Large intestine (tissue), 3 donors: ENCODE results near the gene COL9A3. TPM values are rescaled to one million over a fixed set of nuclear protein-coding genes. Genes with fewer than 3 reads are reported as not detected.

Source experiments
- DNase-seq, 2 donors: peaks; one replicate each; pipeline versions ENCODE4 v3.0.0 to v3.0.0-alpha.2; 2013
- H3K27ac ChIP-seq: one replicate; pipeline ENCODE4 v1.5.1; 2013; ENCODE audit warnings: low read length
- H3K27me3 ChIP-seq: 2 replicates; pipeline ENCODE4 v1.6.1; 2013; ENCODE audit warnings: low read length; ENCODE audit not compliant: control insufficient read depth, insufficient read depth
- H3K36me3 ChIP-seq: 2 replicates; pipeline ENCODE4 v1.6.1; 2013; ENCODE audit warnings: low read length; ENCODE audit not compliant: control insufficient read depth, insufficient read depth
- H3K4me1 ChIP-seq: one replicate; pipeline ENCODE4 v1.6.1; 2013; ENCODE audit warnings: low read length; ENCODE audit not compliant: control insufficient read depth, insufficient read depth
- H3K4me3 ChIP-seq: one replicate; pipeline ENCODE4 v1.5.1; 2013; ENCODE audit warnings: low read length
- H3K9me3 ChIP-seq: one replicate; pipeline ENCODE4 v1.6.1; 2013; ENCODE audit warnings: mild to moderate bottlenecking, low read depth, low read length, moderate library complexity; ENCODE audit not compliant: control insufficient read depth
- WGBS: methylation state at CpG from one replicate; pipeline ENCODE4 v1.1.5; 2013; ENCODE audit warnings: low lambda C conversion rate; ENCODE audit not compliant: insufficient coverage; 5-methylcytosine and 5-hydroxymethylcytosine counted together
- polyA plus RNA-seq: library from polyadenylated mRNA; unstranded; fragments of 120-200 nt; gene quantifications from one replicate; pipeline ENCODE4 v1.2.1, GENCODE V29; 2013

Gene COL9A3
- polyA plus RNA-seq, 1 donor, result 14.1 TPM

GRCh38 chr20:62876902-62877816 lies 60.3 kb downstream of the COL9A3 start:
- H3K27me3 ChIP-seq, result peaks cover 6% of the 10 kb centered on the region
- peaks cover 4% of the 10 kb centered on the region for H3K9me3 ChIP-seq
- 73% methylated on average over 2 of the region's 48 CpGs for WGBS
- peaks cover 5% of the 10 kb centered on the region for H3K4me1 ChIP-seq
- DNase-seq, result peak in 1 of 2 donors; percentile 28
- peaks cover 17% of the 10 kb centered on the region for H3K36me3 ChIP-seq
- H3K4me3 ChIP-seq, result no peak overlapping the region
- H3K27ac ChIP-seq, result no peak overlapping the region

- no peak overlapping the region for H3K4me3 ChIP-seq
- WGBS, result 93% methylated on average over 3 of the region's 20 CpGs
- peaks cover 4% of the 10 kb centered on the region for H3K9me3 ChIP-seq
- DNase-seq, result no peak
- H3K4me1 ChIP-seq, result peaks cover 5% of the 10 kb centered on the region
- H3K27ac ChIP-seq, result no peak overlapping the region
- H3K27me3 ChIP-seq, result peaks cover 3% of the 10 kb centered on the region
- H3K36me3 ChIP-seq, result peaks cover 17% of the 10 kb centered on the region
These were observed 61.6 kb downstream of the COL9A3 start for GRCh38 chr20:62878244-62879038.

GRCh38 chr20:62879275-62880146 lies 62.7 kb downstream of the COL9A3 start:
- 60% methylated on average over 3 of the region's 80 CpGs for WGBS
- no peak for DNase-seq
- H3K27ac ChIP-seq, result no peak overlapping the region
- peaks cover 3% of the 10 kb centered on the region for H3K27me3 ChIP-seq
- no peak overlapping the region for H3K4me3 ChIP-seq
- peaks cover 5% of the 10 kb centered on the region for H3K4me1 ChIP-seq
- peaks cover 17% of the 10 kb centered on the region for H3K36me3 ChIP-seq
- H3K9me3 ChIP-seq, result peaks cover 4% of the 10 kb centered on the region

DNA sequence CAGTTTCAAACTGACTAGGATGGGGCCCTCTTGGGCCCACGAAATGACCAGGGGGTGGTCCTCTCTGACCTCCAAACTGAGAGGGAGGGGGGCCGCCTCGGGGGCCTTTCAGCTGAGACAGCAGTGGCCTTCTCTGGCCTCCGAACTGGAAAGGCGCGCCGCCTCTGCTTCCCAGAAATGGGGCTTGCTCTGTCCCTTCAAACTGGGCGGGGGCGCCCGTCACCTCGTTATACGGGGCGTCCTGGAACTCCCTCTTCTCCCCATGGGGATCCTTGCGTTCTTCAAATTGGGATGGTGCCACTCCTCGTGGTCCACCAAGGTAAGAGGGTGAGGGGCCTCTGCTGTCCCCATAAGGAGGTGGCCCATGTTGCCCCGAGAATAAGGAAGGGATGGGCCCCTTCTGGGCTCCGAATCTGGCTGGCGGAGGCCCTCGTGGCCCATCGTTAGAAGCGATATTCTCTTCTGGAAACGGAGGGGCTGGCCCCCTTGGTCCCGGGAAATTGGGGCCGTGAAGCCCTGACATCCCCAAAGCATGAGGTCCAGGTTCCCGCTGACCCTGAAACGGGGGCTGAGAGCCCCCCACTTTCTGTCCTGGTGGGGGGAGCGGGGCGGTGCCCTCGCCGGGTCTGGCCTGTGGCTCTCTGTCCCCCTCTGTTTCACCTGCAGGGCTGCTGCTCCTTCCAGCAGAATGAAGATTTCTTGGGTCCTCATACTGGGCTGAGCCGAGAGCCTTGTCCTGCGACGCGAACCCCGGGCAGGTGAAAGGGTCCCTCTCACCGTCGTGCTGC lies 63.5 kb downstream of the COL9A3 start:
- no CpG with 5 or more reads among the region's 37 CpGs for WGBS
- Histone ChIP-seq H3K4me3 (no peak overlapping the region), H3K27me3 (peaks cover 3% of the 10 kb centered on the region), H3K36me3 (peaks cover 17% of the 10 kb centered on the region), H3K27ac (no peak overlapping the region), H3K9me3 (peaks cover 4% of the 10 kb centered on the region), H3K4me1 (peaks cover 5% of the 10 kb centered on the region)
- DNase-seq, result no peak

- H3K4me1 ChIP-seq, result peaks cover 5% of the 10 kb centered on the region
- no peak for DNase-seq
- no CpG with 5 or more reads among the region's 45 CpGs for whole genome bisulfite sequencing
- no peak overlapping the region for H3K4me3 ChIP-seq
- H3K27me3 ChIP-seq, result peaks cover 3% of the 10 kb centered on the region
- peaks cover 4% of the 10 kb centered on the region for H3K9me3 ChIP-seq
- peaks cover 21% of the 10 kb centered on the region for H3K36me3 ChIP-seq
- no peak overlapping the region for H3K27ac ChIP-seq
These were observed 64.2 kb downstream of the COL9A3 start for GRCh38 chr20:62880935-62881661.

DNA sequence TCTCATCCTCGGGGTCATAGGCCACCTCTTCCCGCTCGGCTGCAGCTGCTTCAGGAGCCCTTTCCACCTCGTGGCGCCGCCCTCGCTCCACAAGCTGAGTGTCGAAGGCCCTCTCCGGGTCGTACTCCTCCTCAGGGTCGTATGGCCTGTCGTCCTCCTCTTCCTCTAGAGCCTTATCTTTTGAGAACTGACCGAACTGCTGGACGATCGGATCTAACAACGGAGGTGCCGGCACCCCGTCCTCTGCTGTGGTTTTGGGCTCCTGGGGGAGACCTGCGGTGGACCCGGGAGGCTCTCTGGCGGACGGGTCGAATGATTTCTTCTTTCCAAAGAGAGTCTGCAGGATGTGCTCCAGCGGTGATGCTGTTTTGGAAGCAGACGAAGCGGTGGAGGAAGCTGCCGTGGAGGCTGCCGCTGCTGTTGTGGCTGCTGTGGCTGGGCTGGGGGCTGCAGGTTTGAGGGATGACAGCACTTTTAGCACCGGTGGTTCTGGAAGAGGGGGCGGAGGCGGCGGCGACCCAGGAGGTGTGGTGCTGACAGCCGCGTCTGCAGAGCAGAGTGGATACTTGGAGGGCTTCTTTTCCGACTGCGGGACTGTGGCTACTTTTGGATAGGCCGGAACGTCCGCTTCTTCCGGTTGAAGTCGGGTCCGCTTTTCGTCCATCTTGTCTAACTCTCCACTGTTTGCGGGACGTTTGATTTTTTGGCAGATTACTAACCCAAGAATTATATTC lies 65.0 kb downstream of the COL9A3 start:
- no peak overlapping the region for H3K27ac ChIP-seq
- peaks cover 4% of the 10 kb centered on the region for H3K9me3 ChIP-seq
- H3K27me3 ChIP-seq, result peaks cover 3% of the 10 kb centered on the region
- WGBS, result 98% methylated on average over 9 of the region's 46 CpGs
- peaks cover 5% of the 10 kb centered on the region for H3K4me1 ChIP-seq
- H3K36me3 ChIP-seq, result peaks cover 28% of the 10 kb centered on the region
- H3K4me3 ChIP-seq, result no peak overlapping the region
- no peak for DNase-seq

GRCh38 chr20:62882426-62882825 lies 65.6 kb downstream of the COL9A3 start:
- no peak for DNase-seq
- H3K4me3 ChIP-seq, result no peak overlapping the region
- peaks cover 3% of the 10 kb centered on the region for H3K27me3 ChIP-seq
- peaks cover 4% of the 10 kb centered on the region for H3K9me3 ChIP-seq
- H3K27ac ChIP-seq, result no peak overlapping the region
- H3K4me1 ChIP-seq, result peaks cover under 1% of the 10 kb centered on the region
- peaks cover 31% of the 10 kb centered on the region for H3K36me3 ChIP-seq
- WGBS, result no CpG with 5 or more reads among the region's 15 CpGs

GRCh38 chr20:62884556-62884955 lies 67.7 kb downstream of the COL9A3 start:
- H3K27me3 ChIP-seq, result no peaks in the 10 kb centered on the region
- no CpG with 5 or more reads among the region's 8 CpGs for WGBS
- H3K4me1 ChIP-seq, result no peaks in the 10 kb centered on the region
- H3K9me3 ChIP-seq, result no peaks in the 10 kb centered on the region
- no peak overlapping the region for H3K27ac ChIP-seq
- H3K4me3 ChIP-seq, result no peak overlapping the region
- DNase-seq, result no peak
- H3K36me3 ChIP-seq, result peaks cover 52% of the 10 kb centered on the region
